NT2/D1 (cell line): ENCODE data around the gene ERGIC1.

Experiments used
- DNase-seq: peaks from one replicate; pipeline ENCODE4 v3.0.0-alpha.2; 2011; ENCODE audit warnings: low read depth, low spot score
- H3K27me3 ChIP-seq: 2 replicates; pipeline ENCODE4 v1.6.0; 2011; ENCODE audit warnings: mild to moderate bottlenecking; ENCODE audit not compliant: insufficient read length, insufficient read depth
- H3K36me3 ChIP-seq: 2 replicates; pipeline ENCODE4 v1.6.1; 2011; ENCODE audit warnings: mild to moderate bottlenecking, low read length, mixed read lengths; ENCODE audit not compliant: insufficient read depth, insufficient read length
- H3K4me1 ChIP-seq: 2 replicates; pipeline ENCODE4 v1.5.1; 2011; ENCODE audit not compliant: insufficient read depth, insufficient read length
- H3K4me3 ChIP-seq: 2 replicates; pipeline ENCODE4 v1.5.1; 2011; ENCODE audit warnings: low read depth; ENCODE audit not compliant: insufficient read length
- H3K9ac ChIP-seq: 2 replicates; pipeline ENCODE4 v1.6.0; 2011; ENCODE audit warnings: low read depth; ENCODE audit not compliant: insufficient read length
- H3K9me3 ChIP-seq: 2 replicates; pipeline ENCODE4 v1.5.1; 2011; ENCODE audit warnings: mild to moderate bottlenecking, low read length; ENCODE audit not compliant: insufficient read depth
- SUZ12 ChIP-seq: IDR thresholded peaks from 2 replicates; pipeline ENCODE4 v1.6.1; 2011; ENCODE audit not compliant: insufficient read length, insufficient read depth; ENCODE audit errors: extremely low read depth
- YY1 ChIP-seq: IDR thresholded peaks from 2 replicates; pipeline ENCODE4 v1.6.1; 2011; ENCODE audit not compliant: insufficient read length, insufficient read depth
- ZNF274 ChIP-seq: IDR thresholded peaks from 2 replicates; pipeline ENCODE4 v1.6.1; 2011; ENCODE audit warnings: mild to moderate bottlenecking, low read depth, low read length

Gene ERGIC1

DNA sequence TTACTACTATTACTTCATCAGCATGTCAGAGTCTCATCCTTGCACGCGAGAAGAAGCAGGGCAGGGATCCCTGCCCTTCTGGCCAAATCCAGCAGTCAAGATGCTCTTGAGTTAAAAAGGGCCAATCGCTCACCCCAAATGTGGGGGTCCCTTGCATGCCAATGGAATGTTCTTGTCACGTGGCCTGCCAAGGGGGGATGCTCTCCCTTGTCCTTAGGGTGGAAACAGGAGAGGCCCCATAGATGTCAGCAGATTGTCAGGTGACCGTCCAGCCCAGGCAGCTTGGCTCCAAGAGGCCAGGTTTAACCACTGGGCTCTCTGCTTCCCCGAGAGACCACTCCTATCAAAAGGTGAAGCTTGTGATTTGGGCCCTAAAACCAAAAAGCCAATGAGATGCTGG lies 37.7 kb upstream of the ERGIC1 start:
- no peaks in the 10 kb centered on the region for H3K27me3 ChIP-seq
- H3K4me1 ChIP-seq = peaks cover 7% of the 10 kb centered on the region
- no peaks in the 10 kb centered on the region for H3K36me3 ChIP-seq
- no peak for DNase-seq
- H3K9ac ChIP-seq = no peak overlapping the region
- H3K4me3 ChIP-seq = no peak overlapping the region
- no peaks in the 10 kb centered on the region for H3K9me3 ChIP-seq
- TF ChIP-seq ZNF274 (no peak), SUZ12 (no peak), YY1 (no peak)

DNA sequence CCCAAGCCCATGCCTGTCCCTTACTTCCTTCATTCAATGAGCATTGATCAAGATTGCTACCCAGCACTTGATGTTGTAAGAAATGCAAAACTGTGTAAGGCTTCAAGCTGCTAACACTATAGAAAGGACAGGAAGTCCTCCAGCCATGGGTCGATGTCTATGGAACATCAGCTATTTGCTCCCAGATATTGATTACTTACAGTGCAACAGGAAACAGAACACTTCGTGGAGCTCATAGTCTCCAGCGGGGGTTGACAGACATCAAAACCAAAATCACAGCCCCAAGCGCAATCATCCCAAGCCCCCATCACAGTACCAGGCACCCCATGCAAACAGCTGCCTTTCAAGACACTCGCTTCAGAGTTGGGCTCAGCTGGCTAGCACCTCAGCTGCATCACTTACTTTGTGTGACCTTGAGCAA lies 36.3 kb upstream of the ERGIC1 start:
- H3K4me3 ChIP-seq = no peak overlapping the region
- no peak for DNase-seq
- H3K9ac ChIP-seq = no peak overlapping the region
- H3K36me3 ChIP-seq = no peaks in the 10 kb centered on the region
- H3K4me1 ChIP-seq = peaks cover 7% of the 10 kb centered on the region
- no peaks in the 10 kb centered on the region for H3K27me3 ChIP-seq
- no peak for TF ChIP-seq YY1
- TF ChIP-seq ZNF274 = no peak
- no peak for TF ChIP-seq SUZ12
- no peaks in the 10 kb centered on the region for H3K9me3 ChIP-seq

DNA sequence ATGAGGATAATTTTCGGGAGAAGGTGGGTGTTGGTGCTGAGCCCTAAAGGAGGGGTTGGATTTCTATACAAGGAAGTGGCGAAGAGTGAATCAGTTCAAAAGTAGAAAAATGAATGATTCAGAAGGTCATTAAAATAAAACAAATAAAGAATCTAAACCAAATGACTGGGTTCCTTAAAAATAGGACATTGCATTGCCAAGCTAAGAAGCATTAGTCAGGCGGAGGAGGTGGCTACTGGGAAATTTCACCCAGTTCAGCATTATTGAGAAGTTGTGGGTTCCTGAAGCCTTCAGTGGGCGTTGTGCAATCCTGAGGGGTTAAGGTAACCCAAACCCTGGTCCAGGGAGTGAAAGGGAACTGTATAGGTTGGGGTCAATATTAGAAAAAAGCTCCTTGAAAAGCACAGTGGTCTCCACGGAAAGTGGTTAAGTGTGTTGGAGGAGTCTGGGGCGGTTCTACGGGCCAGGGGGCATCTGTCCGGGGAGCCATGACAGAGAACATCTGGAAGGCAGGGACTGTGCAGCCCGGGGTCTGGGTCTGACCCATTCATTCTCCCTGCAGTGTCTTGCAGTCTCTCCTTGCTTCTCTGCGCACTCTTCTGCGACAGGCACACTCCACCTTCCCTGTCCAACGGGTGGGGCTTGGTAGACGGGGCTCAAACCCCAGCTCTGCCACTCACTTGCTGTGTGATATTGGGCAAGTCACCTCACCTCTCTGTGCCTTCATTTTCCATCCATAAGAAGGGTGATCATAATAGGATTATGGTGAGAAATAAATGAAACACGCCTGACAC lies 35.4 kb upstream of the ERGIC1 start:
- no peaks in the 10 kb centered on the region for H3K27me3 ChIP-seq
- H3K4me3 ChIP-seq = no peak overlapping the region
- TF ChIP-seq SUZ12 (no peak), YY1 (no peak), ZNF274 (no peak)
- H3K9ac ChIP-seq = no peak overlapping the region
- peaks cover 7% of the 10 kb centered on the region for H3K4me1 ChIP-seq
- no peaks in the 10 kb centered on the region for H3K9me3 ChIP-seq
- no peak for DNase-seq
- no peaks in the 10 kb centered on the region for H3K36me3 ChIP-seq

DNA sequence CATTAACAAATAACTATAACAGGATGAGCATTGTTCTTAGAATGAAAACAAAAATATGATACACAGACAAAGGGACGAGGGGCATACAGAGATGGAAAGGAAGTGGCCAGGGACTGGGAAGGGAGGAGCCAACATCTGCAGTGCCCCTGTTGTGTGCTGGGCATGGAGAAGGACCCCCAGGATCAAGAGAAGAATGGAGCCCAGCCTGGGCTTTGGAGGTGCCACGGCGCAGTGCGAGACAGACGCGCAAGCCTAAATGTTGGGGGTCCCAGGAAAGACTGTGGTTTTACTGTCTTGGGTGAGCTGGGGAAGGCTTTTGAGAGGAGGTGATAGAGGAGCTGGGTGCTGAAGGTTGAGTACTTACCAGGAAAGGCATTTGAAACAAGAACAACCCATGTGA lies 34.6 kb upstream of the ERGIC1 start:
- no peaks in the 10 kb centered on the region for H3K9me3 ChIP-seq
- no peak overlapping the region for H3K9ac ChIP-seq
- no peak for TF ChIP-seq ZNF274
- no peak for TF ChIP-seq YY1
- no peak for TF ChIP-seq SUZ12
- H3K36me3 ChIP-seq = no peaks in the 10 kb centered on the region
- DNase-seq = no peak
- no peaks in the 10 kb centered on the region for H3K27me3 ChIP-seq
- no peak overlapping the region for H3K4me3 ChIP-seq
- peaks cover 7% of the 10 kb centered on the region for H3K4me1 ChIP-seq

DNA sequence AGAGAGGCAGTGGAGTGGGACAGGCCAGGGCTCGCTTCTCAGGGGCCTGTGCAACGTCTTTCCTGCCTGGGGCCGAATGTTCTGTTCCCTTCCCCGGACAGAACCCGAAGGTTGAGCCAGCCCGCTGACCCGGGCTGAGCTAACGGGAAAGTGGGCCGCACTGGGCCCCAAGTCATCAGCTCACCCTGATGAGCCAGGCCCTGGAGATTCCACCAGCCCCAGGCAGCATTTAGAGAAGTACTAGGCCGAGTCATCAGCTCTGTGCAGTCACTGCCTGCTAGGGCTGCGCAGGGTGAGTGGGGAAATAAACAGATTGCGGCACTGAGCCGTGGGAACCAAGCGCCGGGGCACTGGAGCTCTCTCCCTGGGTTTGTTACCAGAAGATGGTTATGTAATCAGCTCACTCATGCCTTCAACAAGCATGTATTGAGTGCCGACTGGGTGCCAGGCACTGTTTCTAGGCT lies 33.9 kb upstream of the ERGIC1 start:
- no peak for TF ChIP-seq ZNF274
- no peak for TF ChIP-seq YY1
- no peak for TF ChIP-seq SUZ12
- Histone ChIP-seq H3K27me3 (no peaks in the 10 kb centered on the region), H3K36me3 (no peaks in the 10 kb centered on the region), H3K9ac (no peak overlapping the region), H3K4me3 (no peak overlapping the region), H3K4me1 (peaks cover 7% of the 10 kb centered on the region), H3K9me3 (no peaks in the 10 kb centered on the region)
- no peak for DNase-seq

DNA sequence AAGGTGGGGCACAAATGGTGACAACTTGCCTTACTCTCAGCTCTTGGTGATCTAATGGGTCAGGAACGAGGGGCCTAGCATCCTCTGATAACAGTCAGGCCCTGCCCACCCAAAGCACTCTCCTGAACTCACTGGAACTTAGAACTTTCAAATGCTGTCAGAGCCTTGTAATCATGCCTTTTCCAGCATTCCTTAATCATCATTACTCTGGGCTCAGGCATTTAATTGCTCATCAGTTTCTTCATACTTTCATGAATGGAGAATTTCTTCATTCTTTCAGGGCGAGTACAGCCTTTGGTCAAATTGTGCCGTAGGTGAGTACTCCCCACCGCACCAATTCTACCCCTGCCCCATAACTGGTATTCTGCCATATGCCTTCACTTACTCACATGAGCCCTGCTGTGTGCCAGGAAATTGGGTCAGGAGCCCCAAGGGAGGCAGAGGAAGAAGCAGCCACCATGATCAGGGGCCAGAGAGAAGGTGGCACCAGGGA lies 32.8 kb upstream of the ERGIC1 start:
- Histone ChIP-seq H3K9ac (no peak overlapping the region), H3K9me3 (no peaks in the 10 kb centered on the region), H3K27me3 (no peaks in the 10 kb centered on the region), H3K4me3 (no peak overlapping the region), H3K36me3 (no peaks in the 10 kb centered on the region), H3K4me1 (peaks cover 4% of the 10 kb centered on the region)
- TF ChIP-seq SUZ12 = no peak
- no peak for TF ChIP-seq YY1
- TF ChIP-seq ZNF274 = no peak
- no peak for DNase-seq

DNA sequence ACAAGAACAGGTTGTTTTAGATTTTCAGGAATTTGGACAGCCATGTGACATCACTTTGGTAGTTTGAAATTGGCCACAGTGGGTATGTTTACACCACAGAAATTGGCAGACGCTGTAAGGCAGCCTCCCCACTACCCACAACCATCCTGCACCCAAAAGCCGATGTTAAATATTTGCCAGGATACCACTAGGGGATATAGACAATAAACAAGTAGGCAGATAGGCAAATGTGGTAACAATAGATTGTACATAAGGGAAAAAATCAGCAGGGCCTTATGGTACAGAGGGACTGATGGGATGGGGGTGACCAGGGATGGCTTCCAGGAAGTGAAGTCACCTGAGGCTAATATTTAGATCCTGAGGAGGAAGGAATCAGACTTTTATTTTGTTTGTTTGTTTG lies 31.9 kb upstream of the ERGIC1 start:
- Histone ChIP-seq H3K4me3 (no peak overlapping the region), H3K9me3 (no peaks in the 10 kb centered on the region), H3K36me3 (no peaks in the 10 kb centered on the region), H3K9ac (no peak overlapping the region), H3K4me1 (peaks cover 4% of the 10 kb centered on the region), H3K27me3 (no peaks in the 10 kb centered on the region)
- no peak for DNase-seq
- TF ChIP-seq SUZ12 (no peak), YY1 (no peak), ZNF274 (no peak)
